Measurements from ENCODE around the gene CBARP.

The CBARP gene

DNA sequence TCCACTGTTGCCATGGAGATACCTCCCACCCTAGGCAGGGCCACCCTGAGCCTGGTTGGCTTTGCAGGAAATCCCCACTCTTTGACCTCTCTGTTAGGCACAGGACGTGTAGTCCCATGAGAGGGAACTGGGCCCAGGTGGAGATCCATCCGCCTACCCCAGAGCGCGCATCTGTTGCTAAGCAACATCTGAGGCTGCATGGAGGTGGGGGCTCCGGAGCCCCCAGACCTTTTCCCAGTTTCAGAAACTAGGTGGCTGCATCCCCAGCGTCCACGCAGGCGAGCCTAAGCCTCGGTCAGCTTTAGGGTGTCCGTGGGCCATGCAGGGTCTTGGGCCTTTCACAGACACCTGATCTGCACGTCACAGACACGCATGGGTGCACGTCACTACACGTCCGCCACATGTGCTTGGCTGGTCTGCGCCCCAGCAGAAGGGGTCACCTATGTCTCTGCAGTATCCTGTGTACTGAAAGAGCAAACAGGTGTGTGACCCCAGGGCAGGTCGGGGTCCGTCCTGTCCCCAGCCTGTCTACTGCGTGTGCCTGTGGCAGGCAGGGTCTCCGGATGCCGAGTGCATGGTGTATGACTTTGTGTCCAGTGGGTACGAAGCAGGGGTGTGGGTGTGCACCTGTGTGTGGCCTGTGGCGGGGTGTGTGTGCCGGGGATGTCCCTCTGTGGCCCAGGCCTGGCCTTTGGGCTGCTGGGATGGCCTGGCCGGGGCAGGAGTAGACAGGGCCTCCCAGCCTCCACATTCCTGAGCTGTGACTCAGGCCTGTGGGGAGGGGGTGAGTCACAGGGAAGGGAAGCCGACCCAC lies 27.2 kb upstream of the CBARP start:
- DNase-seq: no peak

DNA sequence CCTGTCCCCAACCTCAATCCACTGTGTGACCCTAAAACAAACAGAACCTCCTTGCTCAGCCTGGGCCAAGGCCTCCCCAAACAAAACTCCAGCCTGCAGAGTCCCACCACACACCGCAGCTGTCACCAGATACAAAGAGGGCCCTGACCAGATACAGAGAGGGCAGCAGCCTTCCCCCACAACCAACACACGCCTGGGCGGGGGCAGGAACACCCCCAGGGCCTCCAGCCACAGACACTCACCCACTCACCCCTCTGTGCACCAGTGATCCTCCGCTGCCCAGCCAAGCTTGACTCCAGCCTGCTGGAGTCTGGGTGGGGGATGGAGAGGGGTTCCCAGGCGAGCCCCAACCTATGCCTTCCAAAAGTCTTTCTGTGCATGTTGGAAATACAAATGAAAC lies 25.4 kb upstream of the CBARP start:
- no peak for DNase-seq

GRCh38 chr19:1262623-1263123 lies 24.9 kb upstream of the CBARP start:
- no peak for DNase-seq

GRCh38 chr19:1261798-1262622 lies 24.2 kb upstream of the CBARP start:
- peak; percentile 40 for DNase-seq

GRCh38 chr19:1261538-1261797 lies 23.7 kb upstream of the CBARP start:
- DNase-seq: peak; percentile 44

GRCh38 chr19:1260749-1261537 lies 23.1 kb upstream of the CBARP start:
- DNase-seq: peak; percentile 98

DNA sequence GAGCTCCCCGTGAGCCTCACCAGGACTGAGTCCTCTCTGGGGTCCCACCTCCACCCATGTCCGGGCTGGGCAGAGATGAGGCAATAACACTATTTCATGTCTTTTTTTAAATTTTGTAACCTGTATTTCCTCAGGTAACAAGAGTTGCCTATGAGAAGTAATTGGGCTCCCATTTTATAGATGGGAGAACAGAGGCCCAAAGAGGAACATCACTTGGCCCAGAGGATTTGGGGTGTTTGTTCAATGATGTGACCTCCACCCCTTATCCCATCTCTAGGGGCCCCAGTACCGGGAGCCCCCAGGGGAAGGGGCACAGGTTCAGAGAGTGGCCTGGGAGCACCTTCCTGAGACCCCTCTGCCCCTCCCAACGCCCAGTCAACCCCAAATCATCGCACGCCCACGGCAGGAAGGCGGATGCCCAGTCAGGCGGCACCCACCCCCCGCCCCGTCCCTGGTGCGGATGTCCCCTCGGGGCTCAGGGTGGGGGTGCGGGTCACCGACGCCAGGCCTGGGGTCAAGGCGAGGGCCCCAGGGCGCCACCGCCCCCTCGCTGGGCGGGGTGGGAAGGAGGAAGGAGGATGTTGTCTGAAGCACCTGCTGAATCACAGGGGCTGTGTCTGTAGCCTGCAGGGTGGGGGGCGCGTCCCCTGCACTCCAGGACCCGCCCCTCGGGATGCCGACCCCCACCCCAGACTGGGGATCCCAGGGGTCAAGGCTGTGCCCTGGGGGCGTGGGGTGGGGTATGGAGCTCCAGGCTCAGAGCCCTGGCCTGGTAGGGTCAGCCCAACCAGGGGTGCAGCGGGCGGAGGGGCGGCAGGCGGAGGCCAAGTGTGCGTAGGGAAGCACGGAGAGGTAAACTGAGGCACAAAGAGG lies 22.3 kb upstream of the CBARP start:
- DNase-seq: peak; percentile 63

GRCh38 chr19:1259206-1259875 lies 21.5 kb upstream of the CBARP start:
- DNase-seq: peak; percentile 78

- DNase-seq: peak; percentile 42
Observed at GRCh38 chr19:1258707-1259205, 21.0 kb upstream of the CBARP start.

- DNase-seq: no peak
Observed at GRCh38 chr19:1258163-1258492, 20.3 kb upstream of the CBARP start.

DNA sequence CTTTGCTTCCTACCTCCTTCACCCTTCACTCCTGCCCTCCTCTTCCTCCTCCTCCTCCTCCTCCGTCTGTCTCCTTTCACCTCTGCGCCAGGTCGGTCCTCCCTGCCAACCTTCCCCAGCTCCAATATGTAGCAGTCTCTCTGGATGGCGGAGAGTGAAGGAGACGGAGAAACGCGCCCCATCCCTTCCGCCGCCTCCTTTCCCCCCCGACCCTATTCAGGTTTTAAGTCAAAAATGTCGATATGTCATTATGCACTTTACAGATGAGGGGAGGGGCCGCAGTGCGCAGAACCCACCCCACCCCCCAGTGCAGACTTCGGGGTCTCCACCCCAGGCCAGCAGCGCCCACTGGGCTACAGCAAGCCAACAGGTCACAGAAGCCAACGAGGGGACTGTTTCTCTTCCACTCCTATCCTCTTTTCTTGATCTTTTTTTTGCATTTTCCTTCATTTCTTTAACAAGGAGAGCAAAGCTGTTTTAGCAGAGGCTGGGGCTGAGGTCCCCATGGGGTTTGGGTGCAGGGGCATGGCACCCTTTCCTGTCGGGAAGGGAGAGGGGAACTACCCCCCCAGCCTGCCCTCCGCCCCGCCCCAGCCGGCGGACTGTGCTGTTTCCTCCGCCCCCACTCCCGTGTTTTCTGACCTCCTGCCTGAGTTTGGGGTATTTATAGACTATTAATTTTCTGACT lies 19.8 kb upstream of the CBARP start:
- no peak for DNase-seq

DNA sequence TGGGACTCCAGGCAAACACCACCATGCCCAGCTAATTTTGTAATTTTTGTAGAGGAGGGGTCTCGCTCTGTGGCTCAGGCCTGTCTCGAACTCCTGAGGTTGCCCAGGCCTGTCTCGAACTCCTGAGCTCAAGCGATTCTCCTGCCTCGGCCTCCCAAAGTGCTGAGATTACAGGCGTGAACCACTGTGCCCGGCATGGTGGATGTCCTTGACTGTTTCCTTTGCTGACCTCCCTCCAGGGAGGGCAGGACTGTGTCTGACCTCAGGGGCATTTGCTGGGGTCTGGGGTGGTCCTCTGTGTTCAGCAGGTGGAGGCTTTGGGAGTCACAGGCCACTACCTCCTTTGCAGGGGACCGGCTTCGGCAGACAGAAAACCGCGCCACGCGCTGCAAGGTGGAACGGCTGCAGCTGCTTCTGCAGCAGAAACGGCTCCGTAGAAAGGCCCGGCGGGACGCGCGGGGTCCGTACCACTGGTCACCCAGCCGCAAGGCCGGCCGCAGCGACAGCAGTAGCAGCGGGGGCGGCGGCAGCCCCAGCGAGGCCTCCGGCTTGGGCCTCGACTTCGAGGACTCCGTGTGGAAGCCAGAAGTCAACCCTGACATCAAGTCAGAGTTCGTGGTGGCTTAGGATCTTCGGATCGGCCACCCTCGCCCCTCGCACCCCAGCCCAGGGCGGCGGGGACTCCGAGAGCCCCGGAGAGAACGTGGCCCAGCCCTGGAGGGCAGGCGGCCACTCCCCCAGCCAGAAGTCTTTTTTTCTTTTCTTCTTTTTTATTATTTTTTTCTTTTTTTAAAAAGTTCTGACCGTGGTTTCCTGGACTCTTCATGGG lies 19.1 kb upstream of the CBARP start:
- no peak for DNase-seq

DNA sequence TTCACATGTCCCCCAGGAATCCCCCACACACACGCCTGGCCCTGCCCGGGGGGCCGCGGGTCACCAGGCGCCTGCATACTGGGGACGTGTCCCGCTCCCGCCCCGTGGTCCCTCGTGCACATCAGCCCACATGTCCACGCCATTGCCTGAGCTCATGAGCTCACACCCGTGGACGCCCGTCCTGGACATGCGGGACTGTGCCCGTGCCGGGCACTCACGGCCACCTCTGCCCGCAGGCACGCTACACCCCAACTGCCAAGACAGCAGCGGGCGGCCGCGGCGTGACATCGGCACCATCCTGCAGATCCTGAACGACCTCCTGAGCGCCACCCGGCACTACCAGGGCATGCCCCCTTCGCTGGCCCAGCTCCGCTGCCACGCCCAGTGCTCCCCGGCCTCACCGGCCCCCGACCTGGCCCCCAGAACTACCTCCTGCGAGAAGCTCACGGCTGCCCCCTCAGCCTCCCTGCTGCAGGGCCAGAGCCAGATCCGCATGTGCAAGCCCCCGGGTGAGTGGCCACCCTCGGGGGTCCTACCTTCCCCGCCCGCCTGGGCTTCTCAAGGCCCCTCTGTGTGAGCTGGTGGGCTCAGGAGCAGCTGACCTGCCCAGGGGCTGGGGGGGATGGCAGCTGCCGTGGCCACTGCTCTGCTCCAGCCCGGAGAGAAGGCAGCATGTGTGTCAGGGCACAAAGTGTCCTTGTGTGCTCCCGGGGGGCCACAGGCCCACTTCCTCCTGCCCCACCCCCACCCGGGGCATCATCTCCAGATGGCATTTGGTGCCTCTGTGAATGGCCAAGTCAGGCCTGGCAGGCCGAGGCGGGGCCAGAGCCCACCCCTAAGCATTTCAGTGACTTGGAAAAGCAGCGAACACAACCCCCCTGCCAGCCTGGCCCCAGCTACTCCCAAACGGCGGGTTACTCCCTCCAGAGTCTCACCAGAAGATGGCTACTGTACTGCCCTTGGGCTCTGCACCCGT lies 17.7 kb upstream of the CBARP start:
- DNase-seq: no peak

DNA sequence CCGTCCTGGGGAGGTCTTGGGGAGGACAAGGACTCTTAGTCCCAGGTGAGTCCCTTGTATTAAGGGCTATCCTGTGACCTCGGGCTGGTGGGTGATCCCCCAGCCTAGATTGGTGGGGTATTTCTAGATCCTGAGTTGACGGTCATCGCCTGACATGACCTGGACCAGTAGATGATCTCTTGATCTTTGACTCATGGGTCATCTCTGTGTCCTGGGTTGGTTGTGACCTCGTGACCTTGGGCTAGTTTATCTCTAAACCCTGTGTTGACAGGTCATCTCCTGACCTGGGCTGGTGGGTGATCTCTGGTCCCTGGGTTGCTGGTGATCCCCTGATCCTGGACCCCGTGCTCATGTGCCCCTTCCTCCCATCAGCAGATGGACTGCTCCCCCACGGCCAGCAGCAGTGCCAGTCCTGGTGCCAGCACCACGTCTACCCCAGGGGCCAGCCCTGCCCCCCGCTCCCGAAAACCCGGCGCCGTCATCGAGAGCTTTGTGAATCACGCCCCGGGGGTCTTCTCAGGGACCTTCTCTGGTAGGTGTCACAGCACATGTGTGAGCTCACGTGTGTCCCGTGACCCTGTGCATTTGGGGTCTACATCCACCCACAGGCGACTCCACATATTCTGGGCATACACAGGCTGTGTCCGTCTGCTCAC lies 16.9 kb upstream of the CBARP start:
- no peak for DNase-seq

DNA sequence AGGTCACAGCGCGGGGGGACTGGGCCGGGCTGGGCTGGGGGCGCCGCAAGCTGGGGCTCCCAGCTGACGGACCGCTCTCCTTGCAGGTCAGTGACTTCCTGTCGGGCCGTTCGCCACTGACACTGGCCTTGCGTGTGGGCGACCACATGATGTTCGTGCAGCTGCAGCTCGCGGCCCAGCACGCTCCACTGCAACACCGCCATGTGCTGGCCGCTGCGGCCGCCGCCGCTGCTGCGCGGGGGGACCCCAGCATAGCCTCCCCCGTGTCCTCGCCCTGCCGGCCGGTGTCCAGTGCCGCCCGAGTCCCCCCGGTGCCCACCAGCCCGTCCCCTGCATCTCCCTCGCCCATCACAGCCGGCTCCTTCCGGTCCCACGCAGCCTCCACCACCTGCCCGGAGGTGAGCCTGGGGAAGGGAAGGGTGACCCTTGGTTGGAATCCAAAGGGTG lies 16.3 kb upstream of the CBARP start:
- no peak for DNase-seq

DNA sequence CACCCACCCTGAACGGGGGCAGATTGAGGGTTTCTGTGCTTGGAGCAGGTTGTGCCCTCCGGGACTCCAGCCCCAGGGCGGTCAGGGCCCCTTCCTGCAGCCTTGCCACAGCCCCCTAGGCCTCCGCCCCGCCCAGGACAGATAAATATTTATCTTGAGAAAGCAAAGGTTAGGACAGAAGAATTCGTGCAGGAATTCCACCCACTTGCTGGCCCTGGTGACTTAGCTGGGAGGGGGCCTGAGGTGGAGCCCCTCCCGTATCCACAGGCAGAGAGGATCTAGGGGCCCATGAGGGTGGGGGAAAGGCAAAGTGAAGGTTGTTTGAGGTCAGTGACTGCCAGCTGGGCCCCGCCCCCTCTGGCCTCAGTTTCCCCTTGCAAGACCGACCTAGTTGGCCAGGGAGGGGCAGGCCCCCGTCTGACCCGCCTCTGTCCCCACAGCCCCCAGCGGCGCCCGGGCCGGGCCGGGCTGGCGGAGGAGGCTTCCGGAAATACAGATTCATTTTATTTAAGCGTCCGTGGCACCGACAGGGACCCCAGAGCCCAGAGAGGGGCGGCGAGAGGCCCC lies 15.8 kb upstream of the CBARP start:
- DNase-seq: no peak

- peak; percentile 82 for DNase-seq
Observed at GRCh38 chr19:1252821-1253513, 15.2 kb upstream of the CBARP start.

Data from activated CD4-positive, alpha-beta T cell treated with anti-CD3 and anti-CD28 coated beads for 48 hours (primary cell).